HEK293 (cell line): Measurements from ENCODE around the gene ZNF687.

Source experiments
- BCL11A ChIP-seq: fragments of 450-650 bp; formaldehyde crosslinking; IDR thresholded peaks from 2 replicates; pipeline ENCODE4 v1.5.1; 2016; ENCODE audit warnings: low read depth, missing biosample characterization, missing genetic modification characterization
- HOXA7 ChIP-seq: sonication (generic); formaldehyde crosslinking; IDR thresholded peaks from 2 replicates; pipeline ENCODE4 v1.8.1; 2022; ENCODE audit warnings: missing genetic modification reagents, borderline replicate concordance
- KLF1 ChIP-seq: fragments of 450-650 bp; formaldehyde crosslinking; IDR thresholded peaks from 2 replicates; pipeline ENCODE4 v1.5.1; 2016; ENCODE audit warnings: missing biosample characterization, missing genetic modification characterization
- KLF17 ChIP-seq: fragments of 450-650 bp; formaldehyde crosslinking; IDR thresholded peaks from 2 replicates; pipeline ENCODE4 v1.5.1; 2016; ENCODE audit warnings: missing biosample characterization, missing genetic modification characterization
- KLF8 ChIP-seq: fragments of 450-650 bp; formaldehyde crosslinking; IDR thresholded peaks from 2 replicates; pipeline ENCODE4 v1.5.1; 2016; ENCODE audit warnings: missing biosample characterization, missing genetic modification characterization
- SP2 ChIP-seq: fragments of 450-650 bp; formaldehyde crosslinking; IDR thresholded peaks from 2 replicates; pipeline ENCODE4 v1.5.1; 2016; ENCODE audit warnings: missing biosample characterization, missing genetic modification characterization
- SP3 ChIP-seq: fragments of 450-650 bp; formaldehyde crosslinking; IDR thresholded peaks from 2 replicates; pipeline ENCODE4 v1.5.1; 2016; ENCODE audit warnings: missing biosample characterization, missing genetic modification characterization
- ZBTB20 ChIP-seq: fragments of 450-650 bp; formaldehyde crosslinking; IDR thresholded peaks from 2 replicates; pipeline ENCODE4 v1.5.1; 2016; ENCODE audit warnings: missing biosample characterization, missing genetic modification characterization
- ZBTB26 ChIP-seq: fragments of 450-650 bp; formaldehyde crosslinking; optimal IDR thresholded peaks from 2 replicates; pipeline ENCODE3; 2016; ENCODE audit warnings: missing biosample characterization, mild to moderate bottlenecking, missing genetic modification characterization
- ZEB2 ChIP-seq: fragments of 450-650 bp; formaldehyde crosslinking; IDR thresholded peaks from 2 replicates; pipeline ENCODE4 v1.5.1; 2016; ENCODE audit warnings: missing biosample characterization, missing genetic modification characterization
- ZFP3 ChIP-seq: fragments of 450-650 bp; formaldehyde crosslinking; IDR thresholded peaks from 2 replicates; pipeline ENCODE4 v1.5.1; 2016; ENCODE audit warnings: low read depth, missing biosample characterization, missing genetic modification characterization
- ZNF157 ChIP-seq: fragments of 450-650 bp; formaldehyde crosslinking; IDR thresholded peaks from 2 replicates; pipeline ENCODE4 v1.5.1; 2016; ENCODE audit warnings: missing biosample characterization, missing genetic modification characterization
- ZNF202 ChIP-seq: fragments of 450-650 bp; formaldehyde crosslinking; IDR thresholded peaks from 2 replicates; pipeline ENCODE4 v1.5.1; 2016; ENCODE audit warnings: missing biosample characterization, missing genetic modification characterization, borderline replicate concordance
- ZNF362 ChIP-seq: fragments of 450-650 bp; formaldehyde crosslinking; IDR thresholded peaks from 2 replicates; pipeline ENCODE4 v1.5.1; 2016; ENCODE audit warnings: missing biosample characterization, missing genetic modification characterization
- ZNF416 ChIP-seq: fragments of 450-650 bp; formaldehyde crosslinking; IDR thresholded peaks from 2 replicates; pipeline ENCODE4 v1.5.1; 2016; ENCODE audit warnings: missing biosample characterization, missing genetic modification characterization
- ZNF423 ChIP-seq: fragments of 450-650 bp; formaldehyde crosslinking; IDR thresholded peaks from 2 replicates; pipeline ENCODE4 v1.5.1; 2016; ENCODE audit warnings: missing biosample characterization, missing genetic modification characterization
- ZNF529 ChIP-seq: fragments of 450-650 bp; formaldehyde crosslinking; IDR thresholded peaks from 2 replicates; pipeline ENCODE4 v1.5.1; 2017; ENCODE audit warnings: missing genetic modification characterization, missing biosample characterization; ENCODE audit not compliant: insufficient replicate concordance
- ZSCAN16 ChIP-seq: fragments of 450-650 bp; formaldehyde crosslinking; IDR thresholded peaks from 2 replicates; pipeline ENCODE4 v1.5.1; 2016; ENCODE audit warnings: missing biosample characterization, missing genetic modification characterization
- ZSCAN30 ChIP-seq: fragments of 450-650 bp; IDR thresholded peaks from 2 replicates; pipeline ENCODE4 v1.5.1; 2018; ENCODE audit warnings: missing biosample characterization, mild to moderate bottlenecking, missing genetic modification characterization, moderate library complexity
- ZSCAN4 ChIP-seq: fragments of 450-650 bp; formaldehyde crosslinking; IDR thresholded peaks from 2 replicates; pipeline ENCODE4 v1.5.1; 2017; ENCODE audit warnings: missing biosample characterization, missing genetic modification characterization
- TF ChIP-seq, protein P1 (sequence below): fragments of 450-650 bp; formaldehyde crosslinking; IDR thresholded peaks from 2 replicates; pipeline ENCODE4 v1.5.1; 2016; ENCODE audit warnings: missing biosample characterization, missing genetic modification characterization
- TF ChIP-seq, protein P2 (sequence below): fragments of 450-650 bp; formaldehyde crosslinking; IDR thresholded peaks from 2 replicates; pipeline ENCODE4 v1.5.1; 2016; ENCODE audit warnings: missing biosample characterization, missing genetic modification characterization
- TF ChIP-seq, protein P3 (sequence below): fragments of 450-650 bp; formaldehyde crosslinking; IDR thresholded peaks from 2 replicates; pipeline ENCODE4 v1.5.0; 2017; ENCODE audit warnings: missing biosample characterization, missing genetic modification characterization, borderline replicate concordance

The ZNF687 gene

DNA sequence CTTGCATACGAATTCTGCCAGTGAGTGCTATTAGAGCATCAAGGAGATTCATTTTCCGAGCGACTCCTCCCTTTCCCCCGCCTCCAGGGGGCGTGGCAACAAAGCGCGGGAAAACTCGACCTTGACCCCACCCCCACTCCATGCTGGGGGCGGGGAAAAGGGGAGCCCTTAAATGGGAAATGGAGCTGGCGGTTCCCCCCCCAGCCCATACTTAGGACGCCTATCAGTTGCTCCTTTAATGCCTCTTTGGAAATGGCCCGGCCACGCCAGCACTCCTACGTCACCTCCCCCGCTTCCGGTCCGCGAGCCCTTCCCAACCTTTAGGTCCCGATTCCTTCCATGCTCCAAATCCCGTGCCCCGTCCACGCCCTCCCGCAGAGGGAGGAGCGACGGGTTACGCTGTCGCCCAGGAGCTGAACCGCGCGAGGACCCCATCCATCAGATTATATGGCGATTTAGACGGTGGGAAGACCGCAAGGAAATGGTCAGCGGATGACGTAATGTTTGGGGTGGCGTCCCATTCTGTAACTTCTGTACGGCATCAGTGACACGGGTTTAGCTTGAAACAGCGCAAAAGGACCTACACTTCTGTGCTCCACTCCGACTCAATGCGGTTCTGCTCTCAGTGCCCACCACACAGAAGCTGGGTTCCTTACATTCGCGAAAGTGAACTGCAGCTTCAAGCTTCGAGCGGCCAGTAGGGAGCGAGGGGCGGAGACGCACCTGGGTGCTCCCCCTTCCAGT lies 702 bp upstream of the ZNF687 start (continued):
- TF ChIP-seq ZBTB26 (tag by site-specific recombination) (peak; percentile 61), ZNF157 (tag by site-specific recombination) (no peak), KLF8 (tag by site-specific recombination) (peak; percentile 94), ZSCAN4 (peak; percentile 54; the same call in 1 of the 2 replicates), SP2 (tag by site-specific recombination) (peak; percentile 90), ZSCAN16 (no peak), ZFP3 (no peak), BCL11A (tag by site-specific recombination) (peak; percentile 99), ZBTB20 (tag by site-specific recombination) (peak; percentile 66), KLF1 (tag by site-specific recombination) (peak; percentile 85), ZNF529 (tag by site-specific recombination) (no peak), ZNF202 (tag by site-specific recombination) (no peak), ZNF423 (tag by site-specific recombination) (no peak; the same call in 1 of the 2 replicates), ZEB2 (tag by site-specific recombination) (peak; percentile 92), ZNF362 (no peak), KLF17 (tag by site-specific recombination) (peak; percentile 86), ZSCAN30 (tag by site-specific recombination) (no peak), HOXA7 (CRISPR knock-in tag) (no peak), SP3 (tag by site-specific recombination) (peak; percentile 98), ZNF416 (tag by site-specific recombination) (no peak)
- TF ChIP-seq, protein P1, sequence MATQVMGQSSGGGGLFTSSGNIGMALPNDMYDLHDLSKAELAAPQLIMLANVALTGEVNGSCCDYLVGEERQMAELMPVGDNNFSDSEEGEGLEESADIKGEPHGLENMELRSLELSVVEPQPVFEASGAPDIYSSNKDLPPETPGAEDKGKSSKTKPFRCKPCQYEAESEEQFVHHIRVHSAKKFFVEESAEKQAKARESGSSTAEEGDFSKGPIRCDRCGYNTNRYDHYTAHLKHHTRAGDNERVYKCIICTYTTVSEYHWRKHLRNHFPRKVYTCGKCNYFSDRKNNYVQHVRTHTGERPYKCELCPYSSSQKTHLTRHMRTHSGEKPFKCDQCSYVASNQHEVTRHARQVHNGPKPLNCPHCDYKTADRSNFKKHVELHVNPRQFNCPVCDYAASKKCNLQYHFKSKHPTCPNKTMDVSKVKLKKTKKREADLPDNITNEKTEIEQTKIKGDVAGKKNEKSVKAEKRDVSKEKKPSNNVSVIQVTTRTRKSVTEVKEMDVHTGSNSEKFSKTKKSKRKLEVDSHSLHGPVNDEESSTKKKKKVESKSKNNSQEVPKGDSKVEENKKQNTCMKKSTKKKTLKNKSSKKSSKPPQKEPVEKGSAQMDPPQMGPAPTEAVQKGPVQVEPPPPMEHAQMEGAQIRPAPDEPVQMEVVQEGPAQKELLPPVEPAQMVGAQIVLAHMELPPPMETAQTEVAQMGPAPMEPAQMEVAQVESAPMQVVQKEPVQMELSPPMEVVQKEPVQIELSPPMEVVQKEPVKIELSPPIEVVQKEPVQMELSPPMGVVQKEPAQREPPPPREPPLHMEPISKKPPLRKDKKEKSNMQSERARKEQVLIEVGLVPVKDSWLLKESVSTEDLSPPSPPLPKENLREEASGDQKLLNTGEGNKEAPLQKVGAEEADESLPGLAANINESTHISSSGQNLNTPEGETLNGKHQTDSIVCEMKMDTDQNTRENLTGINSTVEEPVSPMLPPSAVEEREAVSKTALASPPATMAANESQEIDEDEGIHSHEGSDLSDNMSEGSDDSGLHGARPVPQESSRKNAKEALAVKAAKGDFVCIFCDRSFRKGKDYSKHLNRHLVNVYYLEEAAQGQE (tag by site-specific recombination): peak; percentile 57; the same call in 1 of the 2 replicates
- TF ChIP-seq, protein P2, sequence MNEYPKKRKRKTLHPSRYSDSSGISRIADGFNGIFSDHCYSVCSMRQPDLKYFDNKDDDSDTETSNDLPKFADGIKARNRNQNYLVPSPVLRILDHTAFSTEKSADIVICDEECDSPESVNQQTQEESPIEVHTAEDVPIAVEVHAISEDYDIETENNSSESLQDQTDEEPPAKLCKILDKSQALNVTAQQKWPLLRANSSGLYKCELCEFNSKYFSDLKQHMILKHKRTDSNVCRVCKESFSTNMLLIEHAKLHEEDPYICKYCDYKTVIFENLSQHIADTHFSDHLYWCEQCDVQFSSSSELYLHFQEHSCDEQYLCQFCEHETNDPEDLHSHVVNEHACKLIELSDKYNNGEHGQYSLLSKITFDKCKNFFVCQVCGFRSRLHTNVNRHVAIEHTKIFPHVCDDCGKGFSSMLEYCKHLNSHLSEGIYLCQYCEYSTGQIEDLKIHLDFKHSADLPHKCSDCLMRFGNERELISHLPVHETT (tag by site-specific recombination): peak; percentile 9
- TF ChIP-seq, protein P3, sequence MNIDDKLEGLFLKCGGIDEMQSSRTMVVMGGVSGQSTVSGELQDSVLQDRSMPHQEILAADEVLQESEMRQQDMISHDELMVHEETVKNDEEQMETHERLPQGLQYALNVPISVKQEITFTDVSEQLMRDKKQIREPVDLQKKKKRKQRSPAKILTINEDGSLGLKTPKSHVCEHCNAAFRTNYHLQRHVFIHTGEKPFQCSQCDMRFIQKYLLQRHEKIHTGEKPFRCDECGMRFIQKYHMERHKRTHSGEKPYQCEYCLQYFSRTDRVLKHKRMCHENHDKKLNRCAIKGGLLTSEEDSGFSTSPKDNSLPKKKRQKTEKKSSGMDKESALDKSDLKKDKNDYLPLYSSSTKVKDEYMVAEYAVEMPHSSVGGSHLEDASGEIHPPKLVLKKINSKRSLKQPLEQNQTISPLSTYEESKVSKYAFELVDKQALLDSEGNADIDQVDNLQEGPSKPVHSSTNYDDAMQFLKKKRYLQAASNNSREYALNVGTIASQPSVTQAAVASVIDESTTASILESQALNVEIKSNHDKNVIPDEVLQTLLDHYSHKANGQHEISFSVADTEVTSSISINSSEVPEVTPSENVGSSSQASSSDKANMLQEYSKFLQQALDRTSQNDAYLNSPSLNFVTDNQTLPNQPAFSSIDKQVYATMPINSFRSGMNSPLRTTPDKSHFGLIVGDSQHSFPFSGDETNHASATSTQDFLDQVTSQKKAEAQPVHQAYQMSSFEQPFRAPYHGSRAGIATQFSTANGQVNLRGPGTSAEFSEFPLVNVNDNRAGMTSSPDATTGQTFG (tag by site-specific recombination): peak; percentile 9; the same call in 1 of the 2 replicates
